Fibroblast of lung (primary cell): ENCODE measurements around the gene SUV39H2.

Source experiments
- CTCF ChIP-seq, 2 donors: IDR thresholded peaks in 1 of 2; conservative IDR thresholded peaks in 1 of 2; 1 replicate in 1 of 2; 2 replicates in 1 of 2; pipeline ENCODE4 v1.5.1; 2011 to 2012; ENCODE audit warnings: low read length in 2 of 2, control low read depth in 1 of 2, inconsistent platforms in 1 of 2, low read depth in 1 of 2, mild to moderate bottlenecking in 1 of 2
- EZH2 ChIP-seq: IDR thresholded peaks from 2 replicates; pipeline ENCODE4 v1.5.1; 2012; ENCODE audit warnings: low read length, control low read depth, mild to moderate bottlenecking; ENCODE audit errors: missing control alignments

- no peak for TF ChIP-seq CTCF (conservative IDR thresholded peaks at IDR 0.05 in 1 of 2, IDR thresholded peaks at IDR 0.05 in 1 of 2; ENCODE audit: low read depth in 1 of 2, low read length in 2 of 2)
- TF ChIP-seq EZH2: no peak
Observed at GRCh38 chr10:14884082-14884481, 5.4 kb downstream of the SUV39H2 start.
